ENCODE measurements around the gene FBXO10.
"Not testable (repeated sequence)": the region's sequence is repeated elsewhere in the genome, so short reads cannot be mapped to it uniquely, and the experiment has no call there.

The FBXO10 gene

DNA sequence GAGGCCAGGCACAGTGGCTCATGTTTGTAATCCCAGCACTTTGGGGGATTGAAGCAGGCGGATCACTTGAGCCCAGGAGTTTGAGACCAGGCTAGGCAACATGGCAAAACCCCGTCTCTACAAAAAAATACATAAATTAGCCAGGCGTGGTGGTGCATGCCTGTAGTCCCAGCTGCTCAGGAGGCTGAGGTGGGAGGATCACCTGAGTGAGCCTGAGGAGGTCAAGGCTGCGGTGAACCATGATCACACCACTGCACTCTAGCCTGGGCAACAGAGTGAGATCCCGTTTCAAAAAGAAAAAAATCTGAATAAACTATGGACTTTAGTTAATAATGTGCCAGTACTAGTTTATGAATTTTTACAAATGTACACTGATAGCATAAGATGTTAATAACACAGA, 66.1 kb downstream of the FBXO10 start:
- not testable (repeated sequence) for DNase-seq

GRCh38 chr9:37509536-37509935, 66.6 kb downstream of the FBXO10 start:
- DNase-seq = no peak

GRCh38 chr9:37508834-37509206, 67.4 kb downstream of the FBXO10 start:
- no peak for DNase-seq

DNA sequence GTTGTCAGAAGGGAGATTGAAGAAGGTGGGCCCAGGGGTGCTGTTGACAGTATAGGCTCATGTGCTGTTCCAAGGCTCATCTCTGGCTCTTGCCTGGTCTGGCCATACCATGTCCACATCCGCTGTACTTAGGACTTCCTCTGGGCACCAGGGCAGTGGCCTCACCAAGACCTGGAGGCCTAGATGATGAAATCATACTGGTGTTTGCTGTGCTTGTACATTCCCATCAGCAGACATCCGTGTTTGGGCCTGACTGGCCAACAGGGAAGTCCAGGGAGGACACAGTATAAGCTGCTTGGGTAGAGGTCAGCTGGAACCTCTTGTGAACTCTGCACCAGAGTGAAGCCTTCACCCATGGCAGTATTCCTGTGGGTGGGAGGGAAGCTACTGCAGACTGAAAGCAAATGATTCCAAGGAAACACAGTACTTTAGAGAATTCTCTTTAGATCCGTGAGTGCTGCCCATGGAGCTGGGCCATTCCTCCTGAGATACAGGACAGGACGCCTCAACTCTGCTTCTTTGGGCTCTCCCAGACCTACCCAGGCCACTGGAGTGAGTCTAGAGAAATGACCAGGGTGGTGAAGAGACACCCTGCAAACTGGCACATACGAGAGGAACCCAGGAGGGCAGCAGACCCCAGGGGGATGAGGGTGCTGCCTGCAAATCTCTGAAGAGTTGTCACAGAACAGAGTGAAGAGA, 67.9 kb downstream of the FBXO10 start:
- DNase-seq = no peak

DNA sequence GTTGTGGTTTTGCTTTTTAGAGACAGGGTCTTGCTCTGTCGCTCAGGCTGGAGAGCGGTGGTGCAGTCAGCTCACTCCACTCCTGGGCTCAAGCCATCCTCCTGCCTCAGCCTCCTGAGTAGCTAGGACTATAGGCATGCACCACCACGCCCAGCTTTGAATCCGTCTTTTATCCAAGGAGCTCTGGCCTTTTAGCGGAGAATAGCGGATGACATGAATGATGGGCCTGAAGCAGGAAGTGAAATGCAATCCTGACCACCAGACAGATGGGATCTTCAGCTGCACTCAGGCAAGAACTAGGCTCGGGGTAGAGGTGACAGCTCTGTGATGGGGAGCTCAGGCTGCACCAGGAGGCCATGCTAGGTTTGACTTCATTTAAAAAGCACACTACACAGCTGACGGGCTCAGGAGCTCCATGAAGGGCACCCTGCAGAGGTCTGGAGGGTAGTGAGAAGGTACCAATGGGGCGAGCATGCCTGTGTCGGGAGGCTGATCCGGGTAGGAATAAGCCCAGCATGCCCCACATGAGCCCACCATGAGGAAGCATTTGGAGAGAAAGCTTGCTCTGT, 68.5 kb downstream of the FBXO10 start:
- DNase-seq = no peak

- DNase-seq = no peak
Observed at GRCh38 chr9:37504605-37505004, 71.6 kb downstream of the FBXO10 start.

DNA sequence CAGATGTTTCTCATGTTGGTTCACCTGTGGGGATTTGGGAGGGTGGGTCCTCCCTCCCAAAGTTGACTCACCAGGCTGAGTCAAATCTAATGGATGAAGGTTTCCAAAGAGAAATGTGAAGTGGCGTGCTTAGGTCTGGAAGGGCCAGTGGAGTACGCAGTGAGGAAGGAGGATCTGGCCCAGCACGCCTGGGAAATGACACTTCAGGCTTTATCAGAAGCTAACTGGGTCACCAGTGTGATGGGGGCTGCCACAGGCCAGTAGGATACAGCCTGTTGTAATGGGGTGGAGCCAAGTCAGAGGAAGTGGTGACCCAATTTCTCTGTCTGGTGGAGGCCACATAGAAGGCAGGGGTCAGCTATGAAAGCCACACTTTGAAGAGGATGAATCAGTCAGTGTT, 72.4 kb downstream of the FBXO10 start:
- no peak for DNase-seq

DNA sequence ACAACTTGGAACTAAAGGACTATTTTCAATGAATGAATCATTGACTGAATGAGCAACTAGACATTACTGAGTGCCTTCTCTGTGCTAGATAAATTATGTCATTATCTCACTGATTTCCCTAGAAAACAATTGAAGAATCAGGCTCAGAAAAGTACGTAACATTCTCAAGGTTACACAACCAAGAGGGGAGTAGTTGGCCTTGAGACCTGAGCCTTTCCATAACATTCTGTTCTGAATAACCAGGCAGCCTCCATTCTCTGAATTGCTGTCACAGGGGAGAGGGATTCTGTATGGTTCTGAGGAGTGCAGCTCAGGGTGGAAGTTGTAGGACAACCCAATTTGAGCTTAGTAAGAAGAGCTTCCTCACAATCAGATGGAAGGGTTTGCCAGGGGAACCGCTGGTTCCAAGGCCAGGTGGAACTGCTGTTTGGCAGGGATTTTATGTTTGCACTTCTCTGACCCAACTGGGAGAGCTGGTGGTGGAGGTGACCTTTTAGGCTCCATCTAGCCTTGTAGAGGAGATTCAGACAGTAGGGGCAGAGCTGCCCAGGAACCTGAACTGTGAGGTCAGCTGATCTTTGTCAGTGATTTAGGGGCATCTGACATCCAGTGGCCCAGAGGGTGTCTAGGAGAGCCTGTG, 74.1 kb downstream of the FBXO10 start:
- no peak for DNase-seq

DNA sequence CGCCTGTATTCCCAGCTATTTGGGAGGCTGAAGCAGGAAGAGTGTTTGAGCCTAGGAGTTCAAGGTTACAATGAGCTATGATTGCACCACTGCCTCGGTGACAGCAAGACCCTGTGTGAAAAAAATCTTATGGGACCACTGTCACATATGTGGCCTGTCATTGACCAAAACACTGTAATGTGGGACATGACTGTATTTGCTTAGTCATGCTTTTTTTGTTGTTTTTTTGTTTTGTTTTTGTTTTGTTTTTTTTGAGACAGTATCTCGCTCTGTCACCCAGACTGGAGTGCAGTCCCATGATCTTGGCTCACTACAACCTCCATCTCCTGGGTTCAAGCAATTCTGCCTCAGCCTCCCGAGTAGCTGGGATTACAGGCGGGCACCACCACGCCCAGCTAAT, 76.9 kb downstream of the FBXO10 start:
- no peak for DNase-seq

GRCh38 chr9:37498457-37498856, 77.7 kb downstream of the FBXO10 start:
- DNase-seq = no peak

DNA sequence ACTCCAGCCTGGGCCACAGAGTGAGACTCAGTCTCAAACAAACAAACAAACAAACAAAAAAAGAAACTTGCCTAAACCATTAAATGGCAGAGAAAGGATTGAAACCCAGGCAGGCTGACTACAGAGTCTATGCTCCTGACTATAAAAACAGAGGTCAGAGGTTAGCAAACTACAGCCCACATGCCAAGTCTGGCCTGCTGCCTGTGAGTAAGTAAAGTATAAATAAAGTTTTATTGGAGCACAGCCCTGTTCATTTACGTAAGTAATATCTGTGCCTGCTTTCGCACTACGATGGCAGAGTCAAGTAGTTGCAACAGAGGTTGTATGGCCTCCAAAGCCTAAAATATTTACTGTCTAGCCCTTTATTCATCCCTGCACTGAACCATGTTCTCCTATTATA, 78.9 kb downstream of the FBXO10 start:
- no peak for DNase-seq

GRCh38 chr9:37496020-37496419, 80.2 kb downstream of the FBXO10 start:
- DNase-seq = no peak

GRCh38 chr9:37495571-37495970, 80.6 kb downstream of the FBXO10 start:
- DNase-seq = no peak

- DNase-seq = no peak
Observed at GRCh38 chr9:37491939-37492338, 84.2 kb downstream of the FBXO10 start.

GRCh38 chr9:37486616-37487548, 89.3 kb downstream of the FBXO10 start:
- peak; percentile 88 for DNase-seq

DNA sequence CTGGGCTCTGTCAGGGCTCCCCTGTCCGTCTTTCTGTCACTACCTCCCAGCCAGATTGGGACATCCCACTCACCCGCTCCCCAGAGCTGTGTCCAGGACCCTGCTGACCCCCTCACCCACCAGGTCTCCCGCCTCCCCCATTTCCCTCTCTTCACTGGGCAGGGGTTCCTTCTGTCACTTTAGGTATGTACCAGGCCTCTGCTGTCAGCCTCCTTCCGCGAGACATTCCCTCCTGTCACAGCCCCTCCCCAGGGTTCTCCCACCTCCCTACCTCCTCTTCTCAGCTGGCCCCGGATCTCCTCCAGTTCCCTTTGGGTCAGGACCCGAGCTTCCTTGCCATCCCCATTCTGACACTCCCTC, 89.9 kb downstream of the FBXO10 start:
- no peak for DNase-seq

DNA sequence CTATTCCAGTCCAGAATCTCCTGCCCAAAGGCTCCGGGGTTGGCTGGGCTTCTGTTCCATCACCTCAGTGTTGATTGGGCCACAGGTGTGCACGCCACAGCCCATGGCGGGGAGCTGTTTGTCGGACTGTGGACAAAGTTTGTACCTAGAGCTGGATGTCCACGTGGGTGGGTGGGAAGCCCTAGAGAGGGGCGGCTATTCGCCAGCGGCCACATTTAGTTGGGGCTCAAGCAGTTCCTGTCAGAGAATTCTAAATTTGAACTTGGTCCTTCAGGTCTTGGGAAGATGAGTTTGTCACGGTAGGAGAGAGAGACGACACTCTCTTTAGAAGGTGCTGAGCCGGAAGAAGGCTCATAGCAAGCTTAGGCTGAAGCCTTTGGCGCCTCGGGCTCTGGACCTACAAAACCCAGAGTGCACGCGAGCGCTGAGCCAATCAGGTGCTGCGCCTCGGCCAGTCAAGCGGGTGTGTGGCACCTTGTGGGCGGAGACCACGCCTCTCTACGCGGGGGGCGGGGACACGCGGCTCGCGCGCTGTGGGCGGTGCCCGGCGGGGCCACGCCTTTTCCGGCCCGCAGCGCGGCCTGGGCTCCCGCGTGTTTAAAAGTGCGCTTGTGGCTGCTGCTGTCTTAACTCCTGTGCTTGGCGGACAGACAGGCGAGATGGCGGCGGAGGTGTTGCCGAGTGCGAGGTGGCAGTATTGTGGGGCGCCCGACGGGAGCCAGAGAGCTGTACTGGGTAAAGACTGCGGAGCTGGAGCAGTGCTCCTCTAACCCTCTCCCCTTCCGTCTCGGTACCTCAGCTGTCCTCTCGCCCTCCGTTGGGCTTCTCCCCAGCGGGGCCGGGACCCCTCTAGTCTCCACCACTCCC, 90.6 kb downstream of the FBXO10 start, which contains the start of gene POLR1E:
Gene POLR1E, plus strand, starts transcription at position 560 of the 867 bp plus-strand sequence. Its CDS starts 100 bp downstream, at position 660.
- DNase-seq = peak; percentile 91

- DNase-seq = no peak
Observed at GRCh38 chr9:37480759-37481158, 95.4 kb downstream of the FBXO10 start.

GRCh38 chr9:37477987-37478619, 98.1 kb downstream of the FBXO10 start:
- DNase-seq = not testable (repeated sequence)

- DNase-seq = peak; percentile 30
Observed at GRCh38 chr9:37477443-37477842, 98.7 kb downstream of the FBXO10 start.

DNA sequence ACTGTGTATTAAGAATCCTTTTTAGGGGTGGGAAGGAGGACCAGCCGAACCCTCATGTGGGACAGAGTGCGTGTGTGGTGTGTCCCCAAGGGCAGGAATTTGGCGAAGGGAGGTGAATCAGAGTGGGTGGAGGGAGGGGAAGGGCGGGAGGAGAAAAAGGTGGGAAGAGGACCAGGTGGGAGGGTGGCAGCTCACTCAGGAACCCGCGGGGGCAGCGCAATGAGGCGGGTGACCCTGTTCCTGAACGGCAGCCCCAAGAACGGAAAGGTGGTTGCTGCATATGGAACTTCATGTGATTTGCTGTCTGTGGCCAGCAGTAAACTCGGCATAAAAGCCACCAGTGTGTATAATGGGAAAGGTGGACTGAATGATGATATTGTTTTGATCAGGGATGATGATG, 99.2 kb downstream of the FBXO10 start:
- no peak for DNase-seq

DNA sequence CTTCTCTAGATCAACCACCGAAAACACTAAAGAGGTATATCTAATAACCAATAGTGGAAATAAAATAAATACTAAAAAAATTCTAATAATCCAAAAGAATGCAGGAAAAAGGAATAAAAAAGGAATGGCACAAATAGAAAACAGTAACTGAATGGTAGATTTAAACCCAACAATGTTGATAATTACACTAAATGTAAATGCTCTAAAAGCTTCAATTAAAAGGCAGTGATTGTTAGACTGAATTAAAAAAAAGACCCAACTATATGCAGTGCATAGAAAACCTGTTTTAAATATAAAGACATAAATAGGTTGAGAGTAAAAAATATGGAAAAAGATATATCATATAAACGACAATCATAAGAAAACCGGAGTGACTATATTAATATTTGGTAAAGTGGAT, 101.7 kb downstream of the FBXO10 start:
- DNase-seq = no peak

Measured in fibroblast of skin of right quadriceps (primary cell).